GM13977 (cell line): Measurements from ENCODE around the gene IFIT1B.

Experiments used
- DNase-seq: peaks from one replicate; pipeline ENCODE4 v3.0.0; 2012; ENCODE audit warnings: low spot score
- CTCF ChIP-seq: IDR thresholded peaks from 2 replicates; pipeline ENCODE4 v1.5.1; 2012; ENCODE audit warnings: mild to moderate bottlenecking, control low read depth; ENCODE audit not compliant: insufficient read depth; ENCODE audit errors: extremely low read depth, missing control alignments
- in situ Hi-C: fragments of 300-500 bp; cut with MboI; formaldehyde crosslinking; loops from one replicate; pipeline ENCODE4 v1.12.0; 2022; ENCODE audit warnings: low sequenced_read_pairs, low pct_unique_long_range_greater_than_20kb, mixed read lengths, inconsistent platforms; ENCODE audit not compliant: unreplicated experiment

The IFIT1B gene

DNA sequence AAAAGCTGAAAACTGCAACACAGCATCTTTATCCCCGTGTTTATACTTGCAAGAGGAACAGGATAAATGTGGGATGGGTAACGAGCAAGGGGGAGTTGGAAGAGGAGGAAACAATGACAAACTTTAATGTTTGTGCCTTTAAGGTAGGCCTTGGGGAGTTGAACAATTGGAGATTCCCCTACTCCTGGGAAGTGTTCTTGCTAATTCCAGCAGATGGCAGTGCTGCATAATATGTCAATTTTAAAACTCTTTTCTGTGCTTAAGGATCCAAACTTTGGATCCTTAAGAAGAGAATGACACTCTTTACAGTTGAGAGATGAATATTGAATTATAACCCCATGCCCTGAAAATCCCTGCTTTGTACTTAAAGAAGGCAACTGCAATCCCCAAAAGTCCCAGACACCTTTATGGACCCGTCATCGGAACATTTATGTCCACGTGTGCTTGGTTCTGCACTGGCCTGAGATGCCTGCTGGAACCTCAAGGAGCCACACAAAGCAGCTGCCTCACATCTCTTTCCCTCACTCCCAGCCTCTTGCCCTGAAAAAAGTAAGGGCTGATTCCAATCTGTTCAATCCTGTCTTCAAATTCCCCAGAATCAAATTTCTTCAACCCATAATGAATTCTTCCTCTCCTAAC, 48.5 kb downstream of the IFIT1B start:
- in situ Hi-C loops: loop anchor here (10.0 kb wide), 1 partner anchor 138 kb away; no protein-coding TSS in a partner anchor
- peak; percentile 80 for TF ChIP-seq CTCF
- peak; percentile 49 for DNase-seq

GRCh38 chr10:89427629-89428028, 49.8 kb downstream of the IFIT1B start:
- in situ Hi-C loops: loop anchor here (10.0 kb wide), 1 partner anchor 137 kb away; no protein-coding TSS in a partner anchor
- DNase-seq: no peak
- TF ChIP-seq CTCF: no peak

DNA sequence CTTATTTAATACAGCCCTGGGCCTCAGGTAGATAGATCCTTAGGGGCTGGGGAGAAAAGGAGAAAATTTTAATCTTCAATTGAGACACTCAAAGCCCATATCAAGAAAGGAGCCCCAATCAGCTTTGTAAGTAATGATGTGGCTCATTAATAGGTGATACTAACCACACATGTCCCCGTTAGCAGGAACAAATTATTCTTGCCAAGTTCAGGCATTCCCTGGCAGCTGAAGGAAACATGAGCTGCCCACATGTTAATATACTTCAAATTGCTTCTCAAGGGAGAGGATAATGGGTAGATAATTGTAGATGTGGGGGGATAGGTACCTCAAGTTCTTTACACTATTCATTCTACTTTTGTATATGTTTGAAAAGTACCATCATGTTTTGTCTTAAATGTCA, 51.0 kb downstream of the IFIT1B start:
- DNase-seq: no peak
- in situ Hi-C loops: loop anchor here (10.0 kb wide), 1 partner anchor 136 kb away; no protein-coding TSS in a partner anchor
- no peak for TF ChIP-seq CTCF

DNA sequence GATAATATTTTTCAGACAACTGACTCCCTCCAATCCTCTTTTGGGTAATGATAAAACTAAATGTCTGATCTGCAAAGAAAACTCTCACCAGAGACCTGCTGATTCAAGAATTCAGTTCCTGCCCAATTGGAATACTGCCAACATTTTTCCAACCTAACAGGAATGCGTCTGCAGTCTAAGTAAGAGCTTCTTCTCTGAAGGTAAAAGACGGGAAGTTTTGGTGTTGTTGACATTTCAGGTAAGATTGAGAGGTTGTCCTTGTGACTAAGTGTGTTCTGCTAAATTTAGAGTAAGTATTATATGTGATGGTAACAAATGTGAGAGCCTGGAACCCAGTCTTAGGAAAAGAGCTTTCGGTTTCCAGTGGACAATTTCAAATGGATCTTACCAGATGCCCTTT, 54.1 kb downstream of the IFIT1B start:
- in situ Hi-C loops: no loop called here
- no peak for TF ChIP-seq CTCF
- DNase-seq: no peak
